Brain microvascular endothelial cell (primary cell): ENCODE results near the gene STARD3.
A peak's percentile ranks its signal among the peaks of the same experiment; 100 is the strongest.

ENCODE experiments used
- DNase-seq: peaks from one replicate; pipeline ENCODE4 v3.0.0-alpha.2; 2020
- H3K27ac ChIP-seq: fragments of 250-450 bp; sonication (Bioruptor Pico); 2 replicates; pipeline ENCODE4 v1.5.1; 2020; ENCODE audit warnings: mild to moderate bottlenecking, moderate library complexity
- H3K27me3 ChIP-seq: fragments of 250-450 bp; sonication (Bioruptor Pico); replicated peaks from 2 replicates; pipeline ENCODE4 v1.5.1; 2020; ENCODE audit warnings: mild to moderate bottlenecking
- H3K36me3 ChIP-seq: fragments of 250-450 bp; sonication (Bioruptor Pico); replicated peaks from 2 replicates; pipeline ENCODE4 v1.5.1; 2020; ENCODE audit warnings: mild to moderate bottlenecking
- H3K4me3 ChIP-seq: 2 replicates; pipeline ENCODE4 v1.5.1; 2011; ENCODE audit warnings: low read depth, mild to moderate bottlenecking, control low read depth, low read length, moderate library complexity
- CTCF ChIP-seq: IDR thresholded peaks from 2 replicates; pipeline ENCODE4 v1.5.1; 2011; ENCODE audit warnings: low read depth, mild to moderate bottlenecking, moderate library complexity, low read length, control low read depth, inconsistent platforms; ENCODE audit errors: missing control alignments
- in situ Hi-C: cut with HindIII; loops from 2 replicates; pipeline ENCODE4 v1.10.0; 2017; ENCODE audit warnings: low sequenced_read_pairs, low pct_ligation_motif_present

STARD3 gene

GRCh38 chr17:39683295-39683939 is 46.5 kb downstream of the STARD3 start:
- Histone ChIP-seq H3K27me3 (no peaks in the 10 kb centered on the region), H3K4me3 (no peak overlapping the region), H3K27ac (no peak overlapping the region), H3K36me3 (no peaks in the 10 kb centered on the region)
- no peak for DNase-seq
- TF ChIP-seq CTCF = no peak
- in situ Hi-C loops = no loop called here

- Histone ChIP-seq H3K27ac (no peak overlapping the region), H3K4me3 (no peak overlapping the region), H3K27me3 (no peaks in the 10 kb centered on the region), H3K36me3 (no peaks in the 10 kb centered on the region)
- TF ChIP-seq CTCF = no peak
- no peak for DNase-seq
- in situ Hi-C loops = no loop called here
Measured at GRCh38 chr17:39684369-39685192, 47.6 kb downstream of the STARD3 start.

- H3K4me3 ChIP-seq = no peak overlapping the region
- no peak overlapping the region for H3K27ac ChIP-seq
- H3K36me3 ChIP-seq = no peaks in the 10 kb centered on the region
- no peaks in the 10 kb centered on the region for H3K27me3 ChIP-seq
- DNase-seq = no peak
- no peak for TF ChIP-seq CTCF
- in situ Hi-C loops = no loop called here
Measured at GRCh38 chr17:39687101-39687545, 50.2 kb downstream of the STARD3 start.

- TF ChIP-seq CTCF = peak; percentile 3
- H3K36me3 ChIP-seq = no peaks in the 10 kb centered on the region
- in situ Hi-C loops = no loop called here
Measured at GRCh38 chr17:39687546-39688474, 50.9 kb downstream of the STARD3 start, which contains the start of gene PGAP3. Gene PGAP3, minus strand, starts transcription at chr17:39688057. Its CDS starts 43 bp downstream, at chr17:39688014.

DNA sequence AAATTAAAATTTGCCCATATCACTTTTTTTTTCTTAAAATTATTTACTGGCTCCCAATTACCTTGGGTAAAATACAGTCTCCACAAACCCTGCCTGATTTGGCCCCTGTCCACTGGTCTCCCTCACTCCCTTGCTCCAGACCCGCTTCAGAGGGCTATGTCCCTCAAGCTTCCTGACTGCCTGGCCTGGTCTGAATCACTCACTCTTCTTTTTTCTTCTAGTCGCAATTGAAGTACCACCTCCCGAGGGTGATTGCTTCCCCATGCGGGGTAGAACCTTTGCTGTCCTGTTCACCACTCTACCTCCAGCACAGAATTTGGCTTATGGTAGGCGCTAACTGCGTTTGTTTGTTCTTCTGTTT is 51.5 kb downstream of the STARD3 start:
- no peaks in the 10 kb centered on the region for H3K27me3 ChIP-seq
- in situ Hi-C loops = no loop called here
- no peaks in the 10 kb centered on the region for H3K36me3 ChIP-seq
- H3K27ac ChIP-seq = peak overlapping the region; percentile 58
- TF ChIP-seq CTCF = no peak
- H3K4me3 ChIP-seq = peak overlapping the region; percentile 61
- DNase-seq = no peak

More at GRCh38 chr17:39687546-39688474, 50.9 kb downstream of the STARD3 start, which contains the start of gene PGAP3:
- Histone ChIP-seq H3K4me3 (peak within 1 kb of the TSS; percentile 61), H3K27me3 (no peaks in the 10 kb centered on the region), H3K27ac (peak within 1 kb of the TSS; percentile 58)
- peak; percentile 90 for DNase-seq
